K562 (cell line): ENCODE measurements around the gene TGM5. TPM values are rescaled to one million over a fixed set of nuclear protein-coding genes. Genes with fewer than 3 reads are reported as not detected.

Experiments used
- BRF1 ChIP-seq: IDR thresholded peaks from 3 replicates; pipeline ENCODE4 v1.6.1; 2011; ENCODE audit warnings: borderline replicate concordance, mild to moderate bottlenecking; ENCODE audit not compliant: insufficient read length; ENCODE audit errors: extremely low read depth
- CHD1 ChIP-seq: fragments of 200-600 bp; sonication (generic); IDR thresholded peaks from one replicate; pipeline ENCODE4 v1.6.1; 2012; ENCODE audit warnings: mild to moderate bottlenecking, moderate library complexity, low read length, inconsistent platforms
- ETS2 ChIP-seq: IDR thresholded peaks from 2 replicates; pipeline ENCODE4 v1.6.1; 2016; ENCODE audit warnings: borderline replicate concordance, missing genetic modification characterization, mild to moderate bottlenecking, moderate library complexity, missing compliant biosample characterization; ENCODE audit not compliant: poor library complexity, severe bottlenecking
- MAFG ChIP-seq: fragments of 450-650 bp; conservative IDR thresholded peaks from 2 replicates; pipeline ENCODE4 v1.6.1; 2016; ENCODE audit warnings: missing genetic modification characterization, missing compliant biosample characterization
- MYNN ChIP-seq, 2 experiments: sonication (generic); formaldehyde crosslinking in 1 of 2; IDR thresholded peaks; 2 replicates each; pipeline versions ENCODE4 v1.5.0 to v1.6.1; 2016 to 2020; ENCODE audit warnings: antibody characterized with exemption in 1 of 2, missing genetic modification reagents in 1 of 2
- NELFE ChIP-seq: IDR thresholded peaks from 2 replicates; pipeline ENCODE4 v1.6.1; 2011; ENCODE audit warnings: mild to moderate bottlenecking; ENCODE audit not compliant: insufficient read depth, insufficient read length
- NFE2L1 ChIP-seq: fragments of 450-650 bp; IDR thresholded peaks from 2 replicates; pipeline ENCODE4 v1.6.1; 2016; ENCODE audit warnings: missing genetic modification characterization, low read depth, mild to moderate bottlenecking, missing compliant biosample characterization, moderate library complexity, borderline replicate concordance
- RBM15 ChIP-seq: fragments of 200-400 bp; formaldehyde crosslinking; IDR thresholded peaks from 2 replicates; pipeline ENCODE4 v1.6.1; 2018; ENCODE audit warnings: mild to moderate bottlenecking, low read length, moderate library complexity; ENCODE audit not compliant: insufficient read depth
- SAFB2 ChIP-seq: fragments of 200-400 bp; formaldehyde crosslinking; IDR thresholded peaks from 2 replicates; pipeline ENCODE4 v1.6.1; 2018; ENCODE audit warnings: borderline replicate concordance, low read length, low read depth, moderate library complexity; ENCODE audit not compliant: severe bottlenecking
- SMAD1 ChIP-seq: fragments of 150-350 bp; IDR thresholded peaks from 2 replicates; pipeline ENCODE4 v1.6.1; 2014; ENCODE audit warnings: low read length, low read depth; ENCODE audit not compliant: partially characterized antibody
- SMAD4 ChIP-seq: fragments of 250-450 bp; sonication (Bioruptor Pico); conservative IDR thresholded peaks from 2 replicates; pipeline ENCODE4 v1.8.0; 2021; ENCODE audit warnings: inconsistent platforms, mild to moderate bottlenecking, moderate library complexity
- THAP12 ChIP-seq: fragments of 250-450 bp; sonication (Bioruptor Pico); IDR thresholded peaks from 2 replicates; pipeline ENCODE4 v1.9.0; 2021; ENCODE audit warnings: mild to moderate bottlenecking, inconsistent platforms
- ZNF398 ChIP-seq: fragments of 250-450 bp; sonication (Bioruptor Pico); IDR thresholded peaks from 2 replicates; pipeline ENCODE4 v1.8.0; 2021; ENCODE audit warnings: moderate library complexity, mild to moderate bottlenecking, inconsistent platforms
- polyA plus RNA-seq, 8 experiments: library from polyadenylated mRNA; depleted of rRNA in 4 of 8; stranded (reverse) in 5 of 8; unstranded in 3 of 8; fragments of >200 nt; fragmentation: Nextera tagmentation in 2 of 8; fragmentation: Illumina TruSeq in 1 of 8; extraction: Ambion mirVana in 2 of 8; extraction: Trizol in 1 of 8; gene quantifications; 2 replicates each; pipeline versions ENCODE4 v1.2.1 to v1.2.3, GENCODE V29; 2011 to 2014; ENCODE audit warnings: inconsistent platforms in 1 of 8, missing spikeins in 1 of 8
- total RNA-seq, 7 experiments: library from RNA; depleted of rRNA in 6 of 7; stranded (reverse); fragments of >200 nt in 6 of 7; fragmentation: Illumina TruSeq in 2 of 7; extraction: Trizol in 2 of 7; gene quantifications; 2 replicates each; pipeline versions ENCODE4 v1.2.1 to v1.2.3, GENCODE V29; 2011 to 2021; ENCODE audit warnings: low replicate concordance in 1 of 7
- TF ChIP-seq, protein P1 (sequence below): sonication (generic); formaldehyde crosslinking; IDR thresholded peaks from 2 replicates; pipeline ENCODE4 v1.8.0; 2023; ENCODE audit warnings: missing genetic modification reagents, mild to moderate bottlenecking, borderline replicate concordance
- TF ChIP-seq, protein P2 (sequence below): fragments of 250-450 bp; sonication (Bioruptor Pico); IDR thresholded peaks from 2 replicates; pipeline ENCODE4 v1.8.0; 2022; ENCODE audit warnings: moderate library complexity, mild to moderate bottlenecking, inconsistent platforms

TGM5 gene
- total and polyA plus RNA-seq, 9 of the 15 experiments (the other 6 are each of a cell fraction or from before 2014, with no cell fraction given) = 0.03 to 0.10 (median 0.07) TPM; not detected in 6

- TF ChIP-seq, protein P1, sequence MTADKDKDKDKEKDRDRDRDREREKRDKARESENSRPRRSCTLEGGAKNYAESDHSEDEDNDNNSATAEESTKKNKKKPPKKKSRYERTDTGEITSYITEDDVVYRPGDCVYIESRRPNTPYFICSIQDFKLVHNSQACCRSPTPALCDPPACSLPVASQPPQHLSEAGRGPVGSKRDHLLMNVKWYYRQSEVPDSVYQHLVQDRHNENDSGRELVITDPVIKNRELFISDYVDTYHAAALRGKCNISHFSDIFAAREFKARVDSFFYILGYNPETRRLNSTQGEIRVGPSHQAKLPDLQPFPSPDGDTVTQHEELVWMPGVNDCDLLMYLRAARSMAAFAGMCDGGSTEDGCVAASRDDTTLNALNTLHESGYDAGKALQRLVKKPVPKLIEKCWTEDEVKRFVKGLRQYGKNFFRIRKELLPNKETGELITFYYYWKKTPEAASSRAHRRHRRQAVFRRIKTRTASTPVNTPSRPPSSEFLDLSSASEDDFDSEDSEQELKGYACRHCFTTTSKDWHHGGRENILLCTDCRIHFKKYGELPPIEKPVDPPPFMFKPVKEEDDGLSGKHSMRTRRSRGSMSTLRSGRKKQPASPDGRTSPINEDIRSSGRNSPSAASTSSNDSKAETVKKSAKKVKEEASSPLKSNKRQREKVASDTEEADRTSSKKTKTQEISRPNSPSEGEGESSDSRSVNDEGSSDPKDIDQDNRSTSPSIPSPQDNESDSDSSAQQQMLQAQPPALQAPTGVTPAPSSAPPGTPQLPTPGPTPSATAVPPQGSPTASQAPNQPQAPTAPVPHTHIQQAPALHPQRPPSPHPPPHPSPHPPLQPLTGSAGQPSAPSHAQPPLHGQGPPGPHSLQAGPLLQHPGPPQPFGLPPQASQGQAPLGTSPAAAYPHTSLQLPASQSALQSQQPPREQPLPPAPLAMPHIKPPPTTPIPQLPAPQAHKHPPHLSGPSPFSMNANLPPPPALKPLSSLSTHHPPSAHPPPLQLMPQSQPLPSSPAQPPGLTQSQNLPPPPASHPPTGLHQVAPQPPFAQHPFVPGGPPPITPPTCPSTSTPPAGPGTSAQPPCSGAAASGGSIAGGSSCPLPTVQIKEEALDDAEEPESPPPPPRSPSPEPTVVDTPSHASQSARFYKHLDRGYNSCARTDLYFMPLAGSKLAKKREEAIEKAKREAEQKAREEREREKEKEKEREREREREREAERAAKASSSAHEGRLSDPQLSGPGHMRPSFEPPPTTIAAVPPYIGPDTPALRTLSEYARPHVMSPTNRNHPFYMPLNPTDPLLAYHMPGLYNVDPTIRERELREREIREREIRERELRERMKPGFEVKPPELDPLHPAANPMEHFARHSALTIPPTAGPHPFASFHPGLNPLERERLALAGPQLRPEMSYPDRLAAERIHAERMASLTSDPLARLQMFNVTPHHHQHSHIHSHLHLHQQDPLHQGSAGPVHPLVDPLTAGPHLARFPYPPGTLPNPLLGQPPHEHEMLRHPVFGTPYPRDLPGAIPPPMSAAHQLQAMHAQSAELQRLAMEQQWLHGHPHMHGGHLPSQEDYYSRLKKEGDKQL = no peak
- TF ChIP-seq THAP12 (CRISPR knock-in tag) = peak; percentile 76; the same call in 1 of the 2 replicates
- peak; percentile 84; the same call in 1 of the 2 replicates for TF ChIP-seq MYNN (IDR thresholded peaks at IDR 0.05)
- TF ChIP-seq MYNN (CRISPR knock-in tag; IDR thresholded peaks at IDR 0.05) = no peak
- TF ChIP-seq BRF1 = no peak
- no peak for TF ChIP-seq SAFB2
- no peak for TF ChIP-seq SMAD1
- TF ChIP-seq, protein P2, sequence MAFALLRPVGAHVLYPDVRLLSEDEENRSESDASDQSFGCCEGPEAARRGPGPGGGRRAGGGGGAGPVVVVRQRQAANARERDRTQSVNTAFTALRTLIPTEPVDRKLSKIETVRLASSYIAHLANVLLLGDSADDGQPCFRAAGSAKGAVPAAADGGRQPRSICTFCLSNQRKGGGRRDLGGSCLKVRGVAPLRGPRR = no peak
- TF ChIP-seq RBM15 = no peak
- no peak for TF ChIP-seq MAFG (tag)
- TF ChIP-seq CHD1 = no peak
- no peak; the same call in 1 of the 2 replicates for TF ChIP-seq SMAD4 (CRISPR knock-in tag)
- no peak for TF ChIP-seq ETS2 (tag)
- TF ChIP-seq NELFE = no peak
- no peak for TF ChIP-seq NFE2L1 (tag)
- no peak for TF ChIP-seq ZNF398 (CRISPR knock-in tag)
Observed at GRCh38 chr15:43185157-43186002, 81.3 kb downstream of the TGM5 start, which contains the start of gene CCNDBP1 (continued).
